ENCODE results near the gene DGKG.

DGKG gene

GRCh38 chr3:186181901-186182300 lies 180.1 kb downstream of the DGKG start:
- TF ChIP-seq CTCF (conservative IDR thresholded peaks at IDR 0.05; ENCODE audit: low read length) (no peak), EZH2phosphoT487 (IDR thresholded peaks at IDR 0.05; ENCODE audit: borderline replicate concordance) (no peak)
- peaks cover 4% of the 10 kb centered on the region for H3F3A ChIP-seq (ENCODE audit: low read depth)
- no peak overlapping the region for H3K4me2 ChIP-seq (ENCODE audit: low read depth, low read length, poor library complexity, severe bottlenecking)
- no peak overlapping the region for H3K9ac ChIP-seq (ENCODE audit: low read depth, low read length, poor library complexity, severe bottlenecking)
- H2AFZ ChIP-seq (ENCODE audit: low read length): no peak overlapping the region
- no peaks in the 10 kb centered on the region for H3K27me3 ChIP-seq (ENCODE audit: insufficient read depth, low read length, poor library complexity, severe bottlenecking)
- no peaks in the 10 kb centered on the region for H3K9me2 ChIP-seq (replicated peaks; ENCODE audit: low read depth, low read length)
- H3K4me3 ChIP-seq (ENCODE audit: low read length, poor library complexity, severe bottlenecking): no peak overlapping the region
- H4K20me1 ChIP-seq (ENCODE audit: insufficient read depth, low read length, poor library complexity, severe bottlenecking): no peaks in the 10 kb centered on the region
- H3K4me1 ChIP-seq (ENCODE audit: insufficient read depth, low read length, poor library complexity, severe bottlenecking): peaks cover 27% of the 10 kb centered on the region
- no peaks in the 10 kb centered on the region for H3K79me2 ChIP-seq (ENCODE audit: insufficient read depth, low read length)
- H3K36me3 ChIP-seq (ENCODE audit: insufficient read depth, low read length): no peaks in the 10 kb centered on the region
- H3K9me3 ChIP-seq (ENCODE audit: insufficient read depth, low read depth, low read length): no peaks in the 10 kb centered on the region

- no peaks in the 10 kb centered on the region for H3K27me3 ChIP-seq (ENCODE audit: insufficient read depth, low read length, poor library complexity, severe bottlenecking)
- no peaks in the 10 kb centered on the region for H3K36me3 ChIP-seq (ENCODE audit: insufficient read depth, low read length)
- peaks cover 23% of the 10 kb centered on the region for H3K4me1 ChIP-seq (ENCODE audit: insufficient read depth, low read length, poor library complexity, severe bottlenecking)
- H3K79me2 ChIP-seq (ENCODE audit: insufficient read depth, low read length): no peaks in the 10 kb centered on the region
- H3K4me2 ChIP-seq (ENCODE audit: low read depth, low read length, poor library complexity, severe bottlenecking): no peak overlapping the region
- H3K9ac ChIP-seq (ENCODE audit: low read depth, low read length, poor library complexity, severe bottlenecking): no peak overlapping the region
- H3F3A ChIP-seq (ENCODE audit: low read depth): peaks cover 4% of the 10 kb centered on the region
- H4K20me1 ChIP-seq (ENCODE audit: insufficient read depth, low read length, poor library complexity, severe bottlenecking): no peaks in the 10 kb centered on the region
- H3K9me2 ChIP-seq (replicated peaks; ENCODE audit: low read depth, low read length): no peaks in the 10 kb centered on the region
- TF ChIP-seq CTCF (conservative IDR thresholded peaks at IDR 0.05; ENCODE audit: low read length) (no peak), EZH2phosphoT487 (IDR thresholded peaks at IDR 0.05; ENCODE audit: borderline replicate concordance) (no peak)
- H3K4me3 ChIP-seq (ENCODE audit: low read length, poor library complexity, severe bottlenecking): no peak overlapping the region
- no peak overlapping the region for H2AFZ ChIP-seq (ENCODE audit: low read length)
- no peaks in the 10 kb centered on the region for H3K9me3 ChIP-seq (ENCODE audit: insufficient read depth, low read depth, low read length)
These were observed 181.0 kb downstream of the DGKG start for GRCh38 chr3:186180891-186181481.

- Histone ChIP-seq H3F3A (ENCODE audit: low read depth) (peaks cover under 1% of the 10 kb centered on the region), H3K9ac (ENCODE audit: low read depth, low read length, poor library complexity, severe bottlenecking) (no peak overlapping the region), H2AFZ (ENCODE audit: low read length) (no peak overlapping the region), H4K20me1 (ENCODE audit: insufficient read depth, low read length, poor library complexity, severe bottlenecking) (no peaks in the 10 kb centered on the region), H3K9me3 (ENCODE audit: insufficient read depth, low read depth, low read length) (no peaks in the 10 kb centered on the region), H3K4me1 (ENCODE audit: insufficient read depth, low read length, poor library complexity, severe bottlenecking) (peaks cover 16% of the 10 kb centered on the region), H3K79me2 (ENCODE audit: insufficient read depth, low read length) (no peaks in the 10 kb centered on the region), H3K4me3 (ENCODE audit: low read length, poor library complexity, severe bottlenecking) (no peak overlapping the region), H3K27me3 (ENCODE audit: insufficient read depth, low read length, poor library complexity, severe bottlenecking) (no peaks in the 10 kb centered on the region), H3K9me2 (replicated peaks; ENCODE audit: low read depth, low read length) (no peaks in the 10 kb centered on the region), H3K4me2 (ENCODE audit: low read depth, low read length, poor library complexity, severe bottlenecking) (no peak overlapping the region), H3K36me3 (ENCODE audit: insufficient read depth, low read length) (no peaks in the 10 kb centered on the region)
- TF ChIP-seq EZH2phosphoT487 (IDR thresholded peaks at IDR 0.05; ENCODE audit: borderline replicate concordance): no peak
- TF ChIP-seq CTCF (conservative IDR thresholded peaks at IDR 0.05; ENCODE audit: low read length): no peak
These were observed 181.9 kb downstream of the DGKG start for GRCh38 chr3:186180151-186180550.
